GM19238 (cell line): ENCODE measurements around the gene CSTF1.

Source experiments
- DNase-seq: peaks from one replicate; pipeline ENCODE4 v3.0.0; 2011; ENCODE audit warnings: low spot score; ENCODE audit not compliant: insufficient read length

Gene CSTF1

GRCh38 chr20:56451056-56451765, 58.8 kb downstream of the CSTF1 start:
- DNase-seq = no peak

GRCh38 chr20:56453352-56453751, 60.9 kb downstream of the CSTF1 start:
- peak; percentile 28 for DNase-seq

- DNase-seq = peak; percentile 22
Measured at GRCh38 chr20:56454754-56455153, 62.3 kb downstream of the CSTF1 start.
